GM23338 (cell line): ENCODE results near the gene USP16. TPM values are rescaled to one million over a fixed set of nuclear protein-coding genes. Genes with fewer than 3 reads are reported as not detected.
"Not testable (repeated sequence)": the region's sequence is repeated elsewhere in the genome, so short reads cannot be mapped to it uniquely, and the experiment has no call there.

Experiments used
- ATAC-seq: fragments of 200-7000 bp; cut with Tn5 transposase; 3 replicates; pipeline ENCODE4 v1.9.1; 2020
- DNase-seq: peaks from one replicate; pipeline ENCODE4 v3.0.0-alpha.2; 2015; ENCODE audit warnings: low spot score
- H2AFZ ChIP-seq: fragments of 200-600 bp; sonication (generic); 2 replicates; pipeline ENCODE4 v1.8.0; 2016; ENCODE audit warnings: antibody characterized with exemption, mild to moderate bottlenecking, moderate library complexity
- H3F3A ChIP-seq: fragments of 200-600 bp; sonication (generic); replicated peaks from 2 replicates; pipeline ENCODE4 v1.8.0; 2017; ENCODE audit warnings: antibody characterized with exemption, mixed run types, low read depth
- H3K27ac ChIP-seq: fragments of 200-600 bp; sonication (generic); 2 replicates; pipeline ENCODE4 v1.6.1; 2016; ENCODE audit warnings: low read depth
- H3K27me3 ChIP-seq: fragments of 200-600 bp; sonication (generic); 2 replicates; pipeline ENCODE4 v1.8.0; 2016; ENCODE audit warnings: mild to moderate bottlenecking, mixed run types, moderate library complexity; ENCODE audit not compliant: insufficient read depth
- H3K36me3 ChIP-seq: fragments of 200-600 bp; sonication (generic); 2 replicates; pipeline ENCODE4 v1.8.0; 2016; ENCODE audit warnings: mild to moderate bottlenecking; ENCODE audit not compliant: insufficient read depth
- H3K4me1 ChIP-seq: fragments of 200-600 bp; sonication (generic); 2 replicates; pipeline ENCODE4 v1.8.0; 2016; ENCODE audit warnings: mild to moderate bottlenecking, moderate library complexity; ENCODE audit not compliant: insufficient read depth
- H3K4me2 ChIP-seq: fragments of 200-600 bp; sonication (generic); 2 replicates; pipeline ENCODE4 v1.7.1; 2017; ENCODE audit warnings: mixed run types
- H3K4me3 ChIP-seq: fragments of 200-600 bp; sonication (generic); 2 replicates; pipeline ENCODE4 v1.6.1; 2016; ENCODE audit warnings: mixed run types
- H3K79me2 ChIP-seq: fragments of 200-600 bp; sonication (generic); replicated peaks from 2 replicates; pipeline ENCODE4 v1.8.0; 2017; ENCODE audit warnings: mild to moderate bottlenecking; ENCODE audit not compliant: insufficient read depth
- H3K9me2 ChIP-seq: fragments of 200-600 bp; sonication (generic); 2 replicates; pipeline ENCODE4 v1.8.0; 2017; ENCODE audit not compliant: insufficient read depth
- H4K20me1 ChIP-seq: fragments of 200-600 bp; sonication (generic); replicated peaks from 2 replicates; pipeline ENCODE4 v1.8.0; 2017; ENCODE audit warnings: mild to moderate bottlenecking; ENCODE audit not compliant: insufficient read depth
- H3K27ac Mint-ChIP-seq: 2 replicates; pipeline ENCODE4 v1.8.0; 2020; ENCODE audit warnings: inconsistent platforms, mild to moderate bottlenecking, moderate library complexity, mixed read lengths
- H3K27me3 Mint-ChIP-seq: 3 replicates; pipeline ENCODE4 v1.8.0; 2022; ENCODE audit warnings: low read depth, mild to moderate bottlenecking, moderate library complexity, mixed read lengths, inconsistent platforms; ENCODE audit not compliant: insufficient read depth, poor library complexity
- H3K36me3 Mint-ChIP-seq: 3 replicates; pipeline ENCODE4 v1.8.0; 2021; ENCODE audit warnings: low read depth, mild to moderate bottlenecking, inconsistent platforms, moderate library complexity, mixed read lengths
- H3K4me1 Mint-ChIP-seq: 3 replicates; pipeline ENCODE4 v1.8.0; 2020; ENCODE audit warnings: mild to moderate bottlenecking, inconsistent platforms, mixed read lengths
- H3K4me3 Mint-ChIP-seq: 3 replicates; pipeline ENCODE4 v1.8.0; 2021; ENCODE audit warnings: moderate library complexity, mild to moderate bottlenecking, inconsistent platforms, mixed read lengths
- H3K9me3 Mint-ChIP-seq: 3 replicates; pipeline ENCODE4 v1.8.0; 2020; ENCODE audit warnings: moderate library complexity, mild to moderate bottlenecking, inconsistent platforms, mixed read lengths
- CREB1 ChIP-seq: fragments of 250-450 bp; sonication (Bioruptor Pico); IDR thresholded peaks from 2 replicates; pipeline ENCODE4 v1.5.0; 2020; ENCODE audit warnings: low read depth, mild to moderate bottlenecking, moderate library complexity
- CTCF ChIP-seq, 2 experiments: fragments of 200-600 bp in 1 of 2; sonication (generic) in 1 of 2; conservative IDR thresholded peaks; 2 replicates each; pipeline versions ENCODE4 v1.5.1 to v1.6.1; 2016 to 2017; ENCODE audit warnings: antibody characterized with exemption in 2 of 2, low read depth in 2 of 2, mild to moderate bottlenecking in 2 of 2, moderate library complexity in 1 of 2
- ETS1 ChIP-seq: IDR thresholded peaks from 2 replicates; pipeline ENCODE4 v1.6.1; 2016; ENCODE audit warnings: antibody characterized with exemption
- EZH2 ChIP-seq: fragments of 200-600 bp; sonication (generic); IDR thresholded peaks from one replicate; pipeline ENCODE4 v1.8.0; 2017; ENCODE audit warnings: antibody characterized with exemption, mild to moderate bottlenecking, low read depth; ENCODE audit not compliant: unreplicated experiment
- JUNB ChIP-seq: IDR thresholded peaks from one replicate; pipeline ENCODE4 v1.6.1; 2016; ENCODE audit warnings: antibody characterized with exemption; ENCODE audit not compliant: unreplicated experiment
- NANOG ChIP-seq: IDR thresholded peaks from 2 replicates; pipeline ENCODE4 v1.6.1; 2016; ENCODE audit warnings: antibody characterized with exemption, borderline replicate concordance
- REST ChIP-seq: IDR thresholded peaks from one replicate; pipeline ENCODE4 v1.6.1; 2018; ENCODE audit warnings: antibody characterized with exemption; ENCODE audit not compliant: unreplicated experiment
- ZNF462 ChIP-seq: fragments of 250-450 bp; sonication (Bioruptor Pico); IDR thresholded peaks from 2 replicates; pipeline ENCODE4 v1.5.0; 2020; ENCODE audit warnings: mild to moderate bottlenecking, moderate library complexity
- polyA plus RNA-seq: library from polyadenylated mRNA; unstranded; fragments of >200 nt; fragmentation: Nextera tagmentation; extraction: Ambion mirVana; gene quantifications from 2 replicates; pipeline ENCODE4 v1.2.1, GENCODE V29; 2016
- total RNA-seq: library from RNA; depleted of rRNA; stranded (reverse); fragments of >200 nt; shearing (Covaris generic); gene quantifications from 2 replicates; pipeline ENCODE4 v1.2.3, GENCODE V29; 2014

The USP16 gene
- total and polyA plus RNA-seq, 2 experiments from 2014 or later = 19.7 to 70.4 TPM

GRCh38 chr21:28988146-28988545, 36.3 kb upstream of the USP16 start:
- H2AFZ ChIP-seq, ATAC-seq, H3K4me3 ChIP-seq, H3F3A ChIP-seq, H3K27ac Mint-ChIP-seq, H3K4me1 ChIP-seq, H3K27me3 Mint-ChIP-seq, H3K4me3 Mint-ChIP-seq, H3K36me3 ChIP-seq, H3K9me2 ChIP-seq, DNase-seq, H3K4me1 Mint-ChIP-seq, H3K4me2 ChIP-seq, H4K20me1 ChIP-seq, H3K9me3 Mint-ChIP-seq, H3K27ac ChIP-seq, H3K27me3 ChIP-seq: not testable (repeated sequence)
- H3K79me2 ChIP-seq = peaks cover 54% of the 10 kb centered on the region
- H3K36me3 Mint-ChIP-seq = peaks cover 15% of the 10 kb centered on the region

- Histone ChIP-seq H3K27ac (peak overlapping the region; percentile 36), H3K4me1 (peaks cover 13% of the 10 kb centered on the region), H4K20me1 (peaks cover 4% of the 10 kb centered on the region; the same call in 1 of the 2 replicates), H2AFZ (peak overlapping the region; percentile 50; the same call in 1 of the 2 replicates), H3K79me2 (peaks cover 52% of the 10 kb centered on the region), H3K4me2 (peak overlapping the region; percentile 90), H3K9me2 (no peaks in the 10 kb centered on the region), H3K4me3 (peak overlapping the region; percentile 64), H3K27me3 (no peaks in the 10 kb centered on the region), H3F3A (no peaks in the 10 kb centered on the region), H3K36me3 (no peaks in the 10 kb centered on the region)
- H3K9me3 Mint-ChIP-seq = no peaks in the 10 kb centered on the region
- peak overlapping the region; percentile 95 for H3K4me3 Mint-ChIP-seq
- peaks cover 6% of the 10 kb centered on the region for H3K27me3 Mint-ChIP-seq
- peak overlapping the region; percentile 94 for H3K27ac Mint-ChIP-seq
- peaks cover 10% of the 10 kb centered on the region; the same call in 2 of the 3 replicates for H3K4me1 Mint-ChIP-seq
- ATAC-seq (peak; percentile 13), DNase-seq (no peak)
- no peaks in the 10 kb centered on the region for H3K36me3 Mint-ChIP-seq
- TF ChIP-seq REST (no peak), CREB1 (CRISPR knock-in tag) (no peak), ZNF462 (CRISPR knock-in tag) (no peak), JUNB (no peak), CTCF (conservative IDR thresholded peaks at IDR 0.05; ENCODE audit: low read depth in 2 of 2) (no peak), NANOG (no peak), ETS1 (no peak), EZH2 (no peak)
Observed at GRCh38 chr21:28991861-28992525, 32.5 kb upstream of the USP16 start.
